Thoracic aorta (tissue), 2 donors: ENCODE measurements around the gene NOL4L. TPM values are rescaled to one million over a fixed set of nuclear protein-coding genes. Genes with fewer than 3 reads are reported as not detected.

ENCODE experiments used
- ATAC-seq: fragments of 150-250 bp; one replicate; pipeline ENCODE4 v1.8.0; 2017; ENCODE audit warnings: low read depth; ENCODE audit not compliant: insufficient number of reproducible peaks, low FRiP score
- DNase-seq: peaks from one replicate; pipeline ENCODE4 v3.0.0-alpha.2; 2020; ENCODE audit warnings: low spot score
- H3K27ac ChIP-seq, 2 donors: fragments of 200-600 bp; sonication (generic); 1 replicate in 1 of 2; 2 replicates in 1 of 2; pipeline ENCODE4 v1.5.1; 2016; ENCODE audit warnings: mild to moderate bottlenecking in 2 of 2, moderate library complexity in 2 of 2
- H3K27me3 ChIP-seq: fragments of 200-600 bp; sonication (generic); replicated peaks from 2 replicates; pipeline ENCODE4 v1.6.0; 2016; ENCODE audit warnings: mild to moderate bottlenecking; ENCODE audit not compliant: insufficient read depth
- H3K36me3 ChIP-seq: fragments of 200-600 bp; sonication (generic); one replicate; pipeline ENCODE4 v1.5.1; 2016
- H3K4me1 ChIP-seq, 2 donors: fragments of 200-600 bp; sonication (generic); 1 replicate in 1 of 2; 2 replicates in 1 of 2; pipeline versions ENCODE4 v1.5.1 to v1.6.0; 2016; ENCODE audit warnings: low read depth in 2 of 2, mild to moderate bottlenecking in 1 of 2; ENCODE audit not compliant: control insufficient read depth in 1 of 2
- H3K4me3 ChIP-seq: fragments of 200-600 bp; sonication (generic); 2 replicates; pipeline ENCODE4 v1.5.1; 2016; ENCODE audit warnings: mild to moderate bottlenecking
- H3K9me3 ChIP-seq: fragments of 200-600 bp; sonication (generic); 2 replicates; pipeline ENCODE4 v1.5.1; 2016
- total RNA-seq, 2 donors: library from RNA; depleted of rRNA; stranded (reverse); fragments of >200 nt; gene quantifications; one replicate each; pipeline versions ENCODE4 v1.1.0 to v1.2.3, GENCODE V29; 2016
- TF ChIP-seq, protein P1 (sequence below): fragments of 200-600 bp; sonication (generic); IDR thresholded peaks from one replicate; pipeline ENCODE4 v1.5.1; 2019; ENCODE audit warnings: antibody characterized with exemption

NOL4L gene
- total RNA-seq, 2 donors from 2014 or later = 17.5 to 23.7 TPM

GRCh38 chr20:32429745-32430360 is 155.3 kb downstream of the NOL4L start:
- Histone ChIP-seq H3K4me3 (no peak overlapping the region), H3K9me3 (no peaks in the 10 kb centered on the region), H3K27me3 (no peaks in the 10 kb centered on the region), H3K4me1 (peaks cover 0 to 10% of the 10 kb centered on the region in 2 donors), H3K36me3 (peaks cover 55% of the 10 kb centered on the region), H3K27ac (no peak overlapping the region)
- ATAC-seq = no peak
- no peak for DNase-seq
- TF ChIP-seq, protein P1, sequence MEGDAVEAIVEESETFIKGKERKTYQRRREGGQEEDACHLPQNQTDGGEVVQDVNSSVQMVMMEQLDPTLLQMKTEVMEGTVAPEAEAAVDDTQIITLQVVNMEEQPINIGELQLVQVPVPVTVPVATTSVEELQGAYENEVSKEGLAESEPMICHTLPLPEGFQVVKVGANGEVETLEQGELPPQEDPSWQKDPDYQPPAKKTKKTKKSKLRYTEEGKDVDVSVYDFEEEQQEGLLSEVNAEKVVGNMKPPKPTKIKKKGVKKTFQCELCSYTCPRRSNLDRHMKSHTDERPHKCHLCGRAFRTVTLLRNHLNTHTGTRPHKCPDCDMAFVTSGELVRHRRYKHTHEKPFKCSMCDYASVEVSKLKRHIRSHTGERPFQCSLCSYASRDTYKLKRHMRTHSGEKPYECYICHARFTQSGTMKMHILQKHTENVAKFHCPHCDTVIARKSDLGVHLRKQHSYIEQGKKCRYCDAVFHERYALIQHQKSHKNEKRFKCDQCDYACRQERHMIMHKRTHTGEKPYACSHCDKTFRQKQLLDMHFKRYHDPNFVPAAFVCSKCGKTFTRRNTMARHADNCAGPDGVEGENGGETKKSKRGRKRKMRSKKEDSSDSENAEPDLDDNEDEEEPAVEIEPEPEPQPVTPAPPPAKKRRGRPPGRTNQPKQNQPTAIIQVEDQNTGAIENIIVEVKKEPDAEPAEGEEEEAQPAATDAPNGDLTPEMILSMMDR = no peak

- DNase-seq = no peak
- H3K4me3 ChIP-seq = no peak overlapping the region
- peaks cover 50% of the 10 kb centered on the region for H3K36me3 ChIP-seq
- peaks cover 0 to 10% of the 10 kb centered on the region in 2 donors for H3K4me1 ChIP-seq
- H3K9me3 ChIP-seq = no peaks in the 10 kb centered on the region
- no peak for ATAC-seq
- H3K27ac ChIP-seq = no peak overlapping the region
- TF ChIP-seq, protein P1 = no peak
- H3K27me3 ChIP-seq = no peaks in the 10 kb centered on the region
Observed at GRCh38 chr20:32429343-32429742, 155.8 kb downstream of the NOL4L start.

DNA sequence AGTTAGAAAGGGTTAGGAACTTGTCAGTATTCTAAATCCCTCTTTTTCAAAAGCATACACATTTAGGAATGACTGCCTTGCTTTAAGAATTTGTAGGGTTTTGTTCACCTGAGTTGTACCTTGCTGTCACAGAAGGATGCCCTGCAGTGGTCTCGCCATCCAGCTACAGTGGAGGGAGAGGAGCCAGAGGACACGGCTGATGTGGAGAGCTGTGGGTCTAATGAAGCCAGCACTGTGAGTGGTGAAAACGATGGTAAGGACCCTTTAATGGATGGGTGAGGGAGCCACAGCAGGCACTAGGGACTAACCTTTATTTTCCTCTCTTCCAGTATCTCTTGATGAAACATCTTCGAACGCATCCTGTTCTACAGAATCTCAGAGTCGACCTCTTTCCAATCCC is 157.1 kb downstream of the NOL4L start:
- H3K4me3 ChIP-seq = no peak overlapping the region
- no peak overlapping the region for H3K27ac ChIP-seq
- TF ChIP-seq, protein P1 = no peak
- ATAC-seq = no peak
- peaks cover 38% of the 10 kb centered on the region for H3K36me3 ChIP-seq
- H3K9me3 ChIP-seq = no peaks in the 10 kb centered on the region
- H3K4me1 ChIP-seq = peaks cover 0 to 4% of the 10 kb centered on the region in 2 donors
- DNase-seq = no peak
- H3K27me3 ChIP-seq = no peaks in the 10 kb centered on the region

- no peak for ATAC-seq
- H3K4me1 ChIP-seq = no peaks in the 10 kb centered on the region
- no peak overlapping the region for H3K27ac ChIP-seq
- H3K36me3 ChIP-seq = no peaks in the 10 kb centered on the region
- no peaks in the 10 kb centered on the region for H3K27me3 ChIP-seq
- DNase-seq = no peak
- no peaks in the 10 kb centered on the region for H3K9me3 ChIP-seq
- TF ChIP-seq, protein P1 = no peak
- no peak overlapping the region for H3K4me3 ChIP-seq
Observed at GRCh38 chr20:32421290-32421689, 163.8 kb downstream of the NOL4L start.

- no peak for ATAC-seq
- H3K36me3 ChIP-seq = no peaks in the 10 kb centered on the region
- H3K4me3 ChIP-seq = no peak overlapping the region
Observed at GRCh38 chr20:32418376-32418775, 166.8 kb downstream of the NOL4L start.

More at GRCh38 chr20:32418376-32418775, 166.8 kb downstream of the NOL4L start:
- H3K27ac ChIP-seq = no peak overlapping the region
- TF ChIP-seq, protein P1 = no peak
- H3K9me3 ChIP-seq = no peaks in the 10 kb centered on the region
- peaks cover 6 to 14% of the 10 kb centered on the region in 2 donors for H3K4me1 ChIP-seq
- no peaks in the 10 kb centered on the region for H3K27me3 ChIP-seq
- no peak for DNase-seq
